GM19468 (cell line): ENCODE results near the gene CFD.

ENCODE experiments used
- ATAC-seq: cut with Tn5 transposase; IDR thresholded peaks from one replicate; pipeline ENCODE4 v1.9.1; 2021; ENCODE audit warnings: mild to moderate bottlenecking, moderate library complexity, moderate number of reproducible peaks; ENCODE audit not compliant: unreplicated experiment; ENCODE audit errors: extremely low read depth

Gene CFD

GRCh38 chr19:901216-902092 is 42.0 kb downstream of the CFD start:
- no peak for ATAC-seq

- ATAC-seq: no peak
Observed at GRCh38 chr19:902093-902370, 42.6 kb downstream of the CFD start.

GRCh38 chr19:902446-903226 is 43.2 kb downstream of the CFD start:
- no peak for ATAC-seq

- ATAC-seq: no peak
Observed at GRCh38 chr19:903266-903797, 43.9 kb downstream of the CFD start.

- ATAC-seq: no peak
Observed at GRCh38 chr19:904545-904944, 45.1 kb downstream of the CFD start.

GRCh38 chr19:906480-906879 is 47.0 kb downstream of the CFD start:
- ATAC-seq: no peak

GRCh38 chr19:907183-907853 is 47.9 kb downstream of the CFD start:
- ATAC-seq: no peak

- no peak for ATAC-seq
Observed at GRCh38 chr19:911197-912033, 52.0 kb downstream of the CFD start.

GRCh38 chr19:912181-913079 is 53.0 kb downstream of the CFD start:
- ATAC-seq: no peak
